GM18511 (cell line): ENCODE results near the gene TNNT3.
"Not testable (repeated sequence)": the region's sequence is repeated elsewhere in the genome, so short reads cannot be mapped to it uniquely, and the experiment has no call there.

Experiments
- ATAC-seq: cut with Tn5 transposase; IDR thresholded peaks from one replicate; pipeline ENCODE4 v1.9.1; 2021; ENCODE audit warnings: mild to moderate bottlenecking, moderate library complexity; ENCODE audit not compliant: unreplicated experiment

The TNNT3 gene

GRCh38 chr11:1931341-1932104 lies 12.0 kb downstream of the TNNT3 start:
- ATAC-seq = no peak

- ATAC-seq = no peak
Observed at GRCh38 chr11:1932105-1932480, 12.6 kb downstream of the TNNT3 start.

GRCh38 chr11:1932681-1933080 lies 13.2 kb downstream of the TNNT3 start:
- no peak for ATAC-seq

- ATAC-seq = no peak
Observed at GRCh38 chr11:1933416-1934334, 14.2 kb downstream of the TNNT3 start.

- ATAC-seq = no peak
Observed at GRCh38 chr11:1934335-1935155, 15.0 kb downstream of the TNNT3 start.

- ATAC-seq = no peak
Observed at GRCh38 chr11:1935156-1936071, 15.9 kb downstream of the TNNT3 start.

- ATAC-seq = no peak
Observed at GRCh38 chr11:1936072-1936780, 16.7 kb downstream of the TNNT3 start.

GRCh38 chr11:1936781-1937615 lies 17.5 kb downstream of the TNNT3 start:
- ATAC-seq = no peak

- ATAC-seq = no peak
Observed at GRCh38 chr11:1937616-1938342, 18.3 kb downstream of the TNNT3 start.

GRCh38 chr11:1938343-1939005 lies 19.0 kb downstream of the TNNT3 start:
- ATAC-seq = no peak

GRCh38 chr11:1939006-1939625 lies 19.6 kb downstream of the TNNT3 start:
- no peak for ATAC-seq

GRCh38 chr11:1939788-1940187 lies 20.3 kb downstream of the TNNT3 start:
- ATAC-seq = not testable (repeated sequence)

GRCh38 chr11:1942558-1943260 lies 23.2 kb downstream of the TNNT3 start:
- no peak for ATAC-seq

- ATAC-seq = no peak
Observed at GRCh38 chr11:1943576-1943975, 24.1 kb downstream of the TNNT3 start.

- ATAC-seq = no peak
Observed at GRCh38 chr11:1943977-1944376, 24.5 kb downstream of the TNNT3 start.

GRCh38 chr11:1946812-1947484 lies 27.4 kb downstream of the TNNT3 start, which contains the start of gene MRPL23:
MRPL23 (plus strand) TSS chr11:1947332; CDS start chr11:1947363, 31 bp downstream.
- ATAC-seq = no peak
